ENCODE results near the gene ZCCHC12. TPM values are rescaled to one million over a fixed set of nuclear protein-coding genes. Genes with fewer than 3 reads are reported as not detected.

Gene ZCCHC12
- total RNA-seq, 1 donor, result not detected

DNA sequence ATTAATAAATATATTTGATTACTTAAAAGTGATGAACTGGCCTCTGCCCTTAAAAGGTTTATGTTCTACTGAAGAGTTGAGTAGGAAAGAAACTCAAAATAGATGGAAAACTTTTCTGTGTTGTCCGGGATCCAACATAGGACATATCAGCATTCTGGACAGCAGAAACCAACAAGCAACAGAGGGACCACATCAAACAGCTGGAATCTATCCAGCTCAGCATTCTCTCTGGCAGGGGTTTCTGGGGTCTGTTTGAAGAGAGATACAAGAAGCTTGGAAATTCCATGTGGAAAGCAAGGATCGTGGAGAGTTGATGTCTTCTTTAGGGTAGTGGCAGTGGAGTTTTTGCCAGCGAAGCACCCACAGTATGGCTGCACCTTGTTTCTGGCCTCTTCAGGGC is 43.6 kb downstream of the ZCCHC12 start:
- no peaks in the 10 kb centered on the region for H3K79me2 ChIP-seq (ENCODE audit: insufficient read depth, low read length)
- DNase-seq (ENCODE audit: insufficient read length, low spot score, missing footprints), result no peak
- H3K4me2 ChIP-seq (ENCODE audit: insufficient read depth, low read length), result no peak overlapping the region
- no peaks in the 10 kb centered on the region for H3K9me3 ChIP-seq (ENCODE audit: low read depth, low read length)
- no peak overlapping the region for H3K4me3 ChIP-seq (ENCODE audit: insufficient read depth, low read length)
- no peaks in the 10 kb centered on the region for H3K27me3 ChIP-seq (ENCODE audit: insufficient read depth, low read length)
- TF ChIP-seq, protein P1, sequence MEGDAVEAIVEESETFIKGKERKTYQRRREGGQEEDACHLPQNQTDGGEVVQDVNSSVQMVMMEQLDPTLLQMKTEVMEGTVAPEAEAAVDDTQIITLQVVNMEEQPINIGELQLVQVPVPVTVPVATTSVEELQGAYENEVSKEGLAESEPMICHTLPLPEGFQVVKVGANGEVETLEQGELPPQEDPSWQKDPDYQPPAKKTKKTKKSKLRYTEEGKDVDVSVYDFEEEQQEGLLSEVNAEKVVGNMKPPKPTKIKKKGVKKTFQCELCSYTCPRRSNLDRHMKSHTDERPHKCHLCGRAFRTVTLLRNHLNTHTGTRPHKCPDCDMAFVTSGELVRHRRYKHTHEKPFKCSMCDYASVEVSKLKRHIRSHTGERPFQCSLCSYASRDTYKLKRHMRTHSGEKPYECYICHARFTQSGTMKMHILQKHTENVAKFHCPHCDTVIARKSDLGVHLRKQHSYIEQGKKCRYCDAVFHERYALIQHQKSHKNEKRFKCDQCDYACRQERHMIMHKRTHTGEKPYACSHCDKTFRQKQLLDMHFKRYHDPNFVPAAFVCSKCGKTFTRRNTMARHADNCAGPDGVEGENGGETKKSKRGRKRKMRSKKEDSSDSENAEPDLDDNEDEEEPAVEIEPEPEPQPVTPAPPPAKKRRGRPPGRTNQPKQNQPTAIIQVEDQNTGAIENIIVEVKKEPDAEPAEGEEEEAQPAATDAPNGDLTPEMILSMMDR (IDR thresholded peaks at IDR 0.05; ENCODE audit: extremely low read depth, low read depth, low read length), result no peak
- H3K4me1 ChIP-seq (ENCODE audit: insufficient read depth, low read length), result peaks cover 6% of the 10 kb centered on the region
- H2AFZ ChIP-seq (ENCODE audit: low read length), result no peak overlapping the region
- no peak overlapping the region for H3K27ac ChIP-seq (ENCODE audit: low read depth, low read length)
- no peaks in the 10 kb centered on the region for H4K20me1 ChIP-seq (ENCODE audit: insufficient read depth, low read length)
- no peaks in the 10 kb centered on the region for H3K36me3 ChIP-seq (ENCODE audit: insufficient read depth, low read length)

DNA sequence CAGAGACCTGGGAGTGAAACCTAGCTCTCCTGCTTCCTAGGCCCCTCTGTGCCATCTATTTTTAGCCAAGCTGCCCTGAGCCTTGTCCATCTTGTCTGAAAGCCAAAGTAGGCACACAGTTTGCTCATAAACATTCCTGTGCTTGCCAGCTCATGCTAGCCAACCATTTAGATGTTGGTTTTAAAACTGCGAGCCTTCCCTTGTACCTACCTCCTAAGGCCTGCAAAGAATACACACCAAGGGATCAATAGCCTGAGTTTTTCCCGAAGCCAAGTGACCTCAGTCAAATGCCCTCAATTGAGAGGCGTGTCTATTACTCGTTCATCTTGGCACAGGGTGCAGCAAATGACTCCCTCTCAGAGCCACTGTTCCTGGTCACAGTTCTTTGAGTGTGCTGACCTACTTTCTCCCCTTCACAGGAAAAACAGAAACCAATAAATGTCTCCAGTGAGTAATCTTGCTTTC is 48.5 kb downstream of the ZCCHC12 start:
- TF ChIP-seq, protein P1 (IDR thresholded peaks at IDR 0.05; ENCODE audit: extremely low read depth, low read depth, low read length), result no peak
- H3K9me3 ChIP-seq (ENCODE audit: low read depth, low read length), result no peaks in the 10 kb centered on the region
- no peaks in the 10 kb centered on the region for H3K27me3 ChIP-seq (ENCODE audit: insufficient read depth, low read length)
- no peaks in the 10 kb centered on the region for H3K36me3 ChIP-seq (ENCODE audit: insufficient read depth, low read length)
- no peak overlapping the region for H3K4me3 ChIP-seq (ENCODE audit: insufficient read depth, low read length)
- H3K27ac ChIP-seq (ENCODE audit: low read depth, low read length), result no peak overlapping the region
- no peaks in the 10 kb centered on the region for H4K20me1 ChIP-seq (ENCODE audit: insufficient read depth, low read length)
- peak overlapping the region; percentile 36 for H3K4me2 ChIP-seq (ENCODE audit: insufficient read depth, low read length)
- H3K4me1 ChIP-seq (ENCODE audit: insufficient read depth, low read length), result peaks cover 12% of the 10 kb centered on the region
- peak overlapping the region; percentile 56 for H2AFZ ChIP-seq (ENCODE audit: low read length)
- no peaks in the 10 kb centered on the region for H3K79me2 ChIP-seq (ENCODE audit: insufficient read depth, low read length)
- DNase-seq (ENCODE audit: insufficient read length, low spot score, missing footprints), result peak; percentile 58

Other genes with a start within 250 kb of the ZCCHC12 start
- 81.4 and 108 TPM in 2 replicates for gene IL13RA1, start 96.2 kb upstream of the ZCCHC12 start, total RNA-seq
- gene LONRF3, start 150.8 kb downstream of the ZCCHC12 start, total RNA-seq, result 0.36 and 0.59 TPM in 2 replicates
- gene CT47C1, start 249.2 kb downstream of the ZCCHC12 start, total RNA-seq, result not detected in 2 replicates